DMS153 (cell line): Measurements from ENCODE around the gene MTHFR.

Source experiments
- DNase-seq: peaks from one replicate; lab custom pipeline; 2025; lab: John Stamatoyannopoulos, UW

MTHFR gene

GRCh38 chr1:11797525-11798216 lies 8.1 kb downstream of the MTHFR start:
- no peak for DNase-seq

DNA sequence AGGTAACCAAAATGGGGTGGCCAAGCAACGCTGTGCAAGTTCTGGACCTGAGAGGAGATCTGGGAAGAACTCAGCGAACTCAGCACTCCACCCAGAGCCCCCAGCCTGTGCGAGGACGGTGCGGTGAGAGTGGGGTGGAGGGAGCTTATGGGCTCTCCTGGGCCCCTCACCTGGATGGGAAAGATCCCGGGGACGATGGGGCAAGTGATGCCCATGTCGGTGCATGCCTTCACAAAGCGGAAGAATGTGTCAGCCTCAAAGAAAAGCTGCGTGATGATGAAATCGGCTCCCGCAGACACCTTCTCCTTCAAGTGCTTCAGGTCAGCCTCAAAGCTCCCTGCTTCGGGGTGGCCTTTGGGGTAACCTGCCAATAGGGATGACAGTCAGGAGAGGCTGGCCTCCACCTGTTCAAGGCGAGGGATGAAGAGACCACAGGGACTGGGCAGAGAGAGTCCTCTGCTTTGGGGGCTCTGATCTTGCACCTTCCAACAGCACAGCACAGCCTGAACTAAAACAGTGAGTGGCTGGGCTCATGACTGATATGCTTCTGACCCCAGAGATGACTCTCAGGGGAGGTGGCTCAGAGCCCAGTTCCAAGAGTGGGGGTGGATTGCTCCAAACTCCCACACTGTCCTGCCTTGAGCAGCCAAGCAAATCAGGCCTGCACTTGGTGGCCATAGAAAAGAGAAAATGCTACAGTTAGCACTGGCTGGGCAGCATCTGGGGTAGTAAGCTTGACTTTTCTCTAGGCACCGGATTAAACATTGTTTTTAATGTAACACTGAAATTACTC lies 9.5 kb downstream of the MTHFR start:
- DNase-seq: no peak

DNA sequence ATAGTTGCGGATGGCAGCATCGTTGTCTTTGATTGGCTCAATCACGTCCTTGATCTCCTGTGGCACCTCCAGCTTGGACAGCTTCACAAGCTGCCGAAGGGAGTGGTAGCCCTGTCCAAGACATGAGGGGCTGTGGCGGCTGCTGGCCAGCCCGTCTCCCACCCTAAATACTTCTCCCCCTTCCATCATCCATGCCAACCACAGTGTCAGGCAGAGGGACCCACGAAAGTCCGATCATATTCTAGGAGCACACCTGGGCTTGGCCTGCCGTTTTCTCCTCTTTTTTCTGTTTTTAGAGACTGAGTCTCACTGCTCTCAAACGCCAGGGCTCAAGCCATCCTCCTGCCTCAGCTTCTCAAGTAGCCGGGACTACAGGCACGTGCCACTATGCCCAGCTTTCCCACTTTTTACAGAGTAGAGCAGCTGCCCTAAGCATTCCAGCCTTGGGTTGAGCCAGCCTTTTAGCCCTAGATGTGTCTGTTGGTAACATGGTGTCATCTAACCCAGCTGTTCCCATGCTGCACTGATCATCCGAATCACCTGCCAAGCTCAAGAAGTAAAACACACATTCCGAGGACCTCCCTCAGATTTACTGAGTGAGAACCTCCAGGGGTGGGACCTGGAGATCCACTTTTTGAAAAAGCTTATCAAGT lies 10.4 kb downstream of the MTHFR start:
- DNase-seq: no peak

GRCh38 chr1:11794446-11795237 lies 11.1 kb downstream of the MTHFR start:
- no peak for DNase-seq

DNA sequence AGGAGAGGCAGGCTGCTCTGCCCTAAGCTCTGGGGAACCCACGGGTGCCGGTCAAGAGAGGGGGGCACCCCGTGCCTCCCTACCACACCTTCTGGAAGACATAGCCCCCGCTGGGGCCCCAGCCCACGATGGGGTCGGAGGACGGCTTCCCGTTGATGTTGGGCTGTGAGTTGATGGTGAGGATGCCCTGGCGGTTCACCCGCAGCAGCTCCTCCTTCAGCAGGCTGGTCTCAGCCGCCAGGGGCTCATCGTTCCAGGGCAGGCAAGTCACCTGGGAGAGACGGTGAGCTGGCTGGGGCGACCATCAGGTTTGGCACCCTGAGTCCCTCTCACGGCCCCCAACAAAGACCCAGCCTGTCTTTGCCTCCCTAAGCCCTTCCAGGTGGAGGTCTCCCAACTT lies 11.9 kb downstream of the MTHFR start:
- no peak for DNase-seq

GRCh38 chr1:11792106-11792505 lies 13.7 kb downstream of the MTHFR start:
- no peak for DNase-seq

- no peak for DNase-seq
Observed at GRCh38 chr1:11790880-11791715, 14.7 kb downstream of the MTHFR start.

DNA sequence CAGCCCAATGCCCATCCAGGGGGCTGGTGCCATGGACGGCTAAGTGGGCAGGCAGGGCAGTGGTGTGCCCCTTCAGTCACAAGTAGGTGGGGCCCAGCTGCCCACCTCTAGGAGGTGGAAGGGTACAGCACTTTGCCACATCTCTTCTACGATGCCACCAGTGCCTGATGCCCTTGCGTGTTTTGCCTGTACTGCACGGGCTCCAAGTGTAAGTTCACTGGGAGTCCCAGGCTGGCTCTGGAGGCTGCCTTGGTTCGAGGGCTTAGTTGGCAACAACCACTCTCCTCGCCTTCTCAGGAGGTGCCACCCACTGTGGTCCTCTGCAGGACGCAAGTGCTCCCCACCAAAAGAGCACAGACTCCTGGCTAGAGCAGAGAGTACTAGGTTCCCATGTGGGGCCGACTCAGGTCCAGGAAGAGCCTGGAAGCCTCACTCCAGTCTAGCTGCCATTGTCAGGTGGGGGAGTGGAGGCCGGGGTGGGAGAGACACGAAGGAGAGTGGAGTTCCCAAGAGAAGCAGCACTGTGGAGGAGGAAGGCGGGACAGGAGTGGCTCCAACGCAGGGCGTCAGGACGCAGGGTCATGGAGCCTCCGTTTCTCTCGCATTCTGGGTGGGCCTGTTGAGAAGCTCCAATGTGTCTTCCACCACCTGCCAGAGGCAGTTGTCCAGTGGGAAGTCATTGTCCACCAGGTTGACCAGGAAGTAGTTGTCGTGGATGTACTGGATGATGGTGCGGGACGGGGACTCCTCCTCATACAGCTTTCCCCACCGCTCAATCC lies 15.5 kb downstream of the MTHFR start:
- no peak for DNase-seq

DNA sequence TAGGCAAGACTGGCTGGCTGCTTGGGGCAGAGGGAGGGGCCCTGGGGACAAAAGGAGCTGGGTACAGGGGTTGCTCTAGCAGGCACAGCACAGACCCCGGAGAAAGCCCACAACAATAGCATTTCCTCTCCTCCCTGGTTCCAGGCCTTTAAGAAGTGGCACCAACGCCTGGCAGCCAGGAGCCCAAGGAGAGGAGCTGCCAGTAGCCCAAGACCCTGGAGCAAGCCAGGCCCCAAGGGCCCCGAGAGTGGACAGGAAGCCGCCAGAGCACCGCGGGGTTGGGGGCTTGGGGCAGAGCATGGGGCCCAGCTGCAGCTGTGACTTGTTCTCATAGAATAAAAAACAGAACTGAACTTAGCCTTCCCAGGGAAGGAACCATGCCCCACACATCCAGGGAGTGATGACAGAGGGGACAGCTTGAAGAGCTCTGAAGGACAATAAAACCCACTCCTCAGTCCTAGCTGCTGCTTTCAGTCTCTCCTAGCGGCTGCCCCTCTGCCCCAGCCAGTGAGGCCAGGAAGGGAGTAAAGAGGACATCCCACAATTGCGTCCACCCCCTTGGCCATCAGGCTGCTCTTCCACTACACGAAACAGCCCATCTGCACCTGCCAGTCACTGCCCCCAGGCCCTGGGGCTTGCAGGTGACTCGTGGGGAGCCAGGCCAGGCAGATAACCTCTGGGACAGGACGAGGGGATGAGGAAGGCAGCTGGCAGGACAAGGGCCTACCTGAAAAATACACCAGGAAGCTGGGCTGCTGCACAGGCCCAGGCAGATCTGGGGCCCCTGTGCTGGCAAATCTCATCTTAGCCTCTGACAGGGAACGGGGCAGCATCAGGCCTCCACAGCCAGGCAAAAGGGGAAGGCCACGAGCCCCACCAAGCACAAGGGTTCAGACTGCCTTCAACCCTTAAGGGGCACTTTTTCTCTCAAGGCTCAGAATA lies 16.4 kb downstream of the MTHFR start:
- DNase-seq: no peak

DNA sequence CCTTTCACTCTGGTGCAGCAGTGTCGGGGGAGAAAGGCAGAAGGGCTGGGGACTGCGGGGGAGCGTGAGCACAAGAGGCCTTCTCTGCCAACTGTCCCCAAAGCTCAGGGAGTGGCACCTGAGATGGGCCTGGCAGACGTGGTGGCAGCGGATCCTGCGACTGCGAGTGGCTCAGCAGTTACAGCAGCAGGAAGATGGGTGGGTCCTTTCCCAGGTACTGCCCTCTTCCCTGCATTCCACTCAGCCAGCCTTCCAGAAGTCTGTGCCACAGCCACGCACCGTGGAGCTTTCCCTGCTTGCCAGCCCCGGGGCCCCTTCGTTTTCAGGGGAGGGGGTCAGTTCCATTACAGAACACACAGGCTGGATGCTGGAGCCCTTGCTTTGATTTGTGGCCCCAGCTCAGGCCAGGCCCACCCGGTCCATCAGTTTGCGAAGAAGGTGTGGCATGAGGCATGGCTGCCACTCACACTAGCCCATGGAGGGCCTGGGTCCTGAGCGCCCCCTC lies 17.2 kb downstream of the MTHFR start:
- no peak for DNase-seq

DNA sequence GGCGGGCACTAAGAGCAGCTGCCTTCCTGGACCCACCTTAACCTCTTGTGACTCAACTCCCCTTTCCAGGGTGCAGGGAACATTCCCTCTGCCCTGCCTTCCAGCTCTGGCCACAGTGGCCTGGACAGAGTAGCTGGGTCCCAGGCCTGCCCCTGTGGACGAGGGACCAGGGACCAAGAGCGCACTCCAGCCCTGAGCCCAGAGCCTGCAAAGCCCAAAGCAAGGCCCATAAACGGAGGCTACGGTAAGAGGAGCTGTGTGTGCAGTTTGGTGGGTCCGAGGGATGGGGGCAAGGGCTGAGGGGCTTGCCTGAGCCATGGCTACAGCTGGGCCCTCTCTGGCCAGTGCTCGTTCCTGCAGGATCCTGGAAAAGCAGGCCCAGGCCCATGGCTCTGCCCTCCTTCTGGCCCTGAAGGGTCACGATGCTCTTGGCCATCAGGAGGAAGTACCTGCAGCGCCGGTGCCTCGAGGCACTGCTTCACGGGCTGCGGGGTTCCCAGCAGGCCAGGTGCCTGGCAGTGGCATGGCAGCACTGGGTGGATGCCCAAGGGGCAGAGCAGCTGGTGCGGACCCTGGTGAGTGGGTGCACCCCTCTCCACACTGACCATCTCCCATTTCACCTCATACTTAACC lies 17.8 kb downstream of the MTHFR start:
- no peak for DNase-seq

GRCh38 chr1:11787251-11787803 lies 18.4 kb downstream of the MTHFR start:
- no peak for DNase-seq

- no peak for DNase-seq
Observed at GRCh38 chr1:11786168-11786567, 19.6 kb downstream of the MTHFR start.

GRCh38 chr1:11784993-11785769 lies 20.6 kb downstream of the MTHFR start:
- no peak for DNase-seq

DNA sequence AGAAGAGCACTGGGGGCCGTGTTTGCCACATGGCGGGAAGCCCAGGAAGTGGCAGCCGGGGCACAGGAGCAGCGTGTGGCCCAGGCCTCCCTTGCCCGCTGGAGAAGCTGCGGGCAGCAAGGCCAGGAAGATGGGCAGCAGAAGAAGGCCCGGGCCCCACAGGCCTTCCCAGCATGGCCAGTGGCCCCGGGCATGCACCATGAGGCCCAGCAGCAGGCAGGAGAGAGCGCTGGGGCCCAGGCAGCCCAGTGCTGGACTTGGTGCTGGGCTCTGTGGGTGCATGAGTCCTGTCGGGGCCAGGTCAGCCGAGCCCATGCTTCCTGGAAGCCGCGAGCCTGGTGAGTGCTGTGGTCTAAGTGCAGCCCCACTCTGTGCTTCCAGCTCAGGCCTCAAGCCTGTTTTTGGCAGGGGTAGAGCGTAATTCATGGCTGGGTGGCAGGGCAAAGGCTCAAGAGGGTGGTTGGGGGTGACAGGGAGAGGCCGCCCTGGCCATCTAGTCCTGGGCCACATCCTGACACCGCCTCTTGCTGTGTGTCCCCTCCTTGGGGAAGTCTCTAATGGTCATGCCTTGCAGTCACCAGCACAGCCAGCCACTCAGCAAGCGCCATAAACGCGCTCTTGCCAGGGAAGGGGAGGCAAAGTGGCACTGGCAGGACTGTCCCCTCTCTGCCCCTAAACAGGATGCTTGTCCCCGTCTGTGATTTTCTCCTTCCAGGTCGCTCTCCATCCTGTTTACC lies 21.3 kb downstream of the MTHFR start:
- DNase-seq: no peak

DNA sequence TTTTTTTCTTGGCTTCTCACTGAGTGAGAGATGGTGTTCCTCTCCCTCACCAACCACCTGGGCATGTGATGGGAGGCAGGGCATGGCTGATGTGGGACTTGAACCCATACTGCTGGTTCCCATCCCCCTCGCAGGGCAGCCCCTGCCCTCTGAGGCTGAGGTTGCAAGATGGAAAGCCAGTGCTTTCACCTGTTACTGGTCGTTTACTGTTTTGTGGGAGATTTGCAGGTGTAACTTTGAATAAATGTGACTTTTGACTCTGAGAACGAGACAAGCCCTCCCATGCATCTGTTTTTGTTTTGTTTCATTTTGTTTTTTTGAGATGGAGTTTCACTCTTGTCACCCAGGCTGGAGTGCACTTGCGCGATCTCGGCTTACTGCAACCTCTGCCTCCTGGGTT lies 22.2 kb downstream of the MTHFR start:
- DNase-seq: no peak

DNA sequence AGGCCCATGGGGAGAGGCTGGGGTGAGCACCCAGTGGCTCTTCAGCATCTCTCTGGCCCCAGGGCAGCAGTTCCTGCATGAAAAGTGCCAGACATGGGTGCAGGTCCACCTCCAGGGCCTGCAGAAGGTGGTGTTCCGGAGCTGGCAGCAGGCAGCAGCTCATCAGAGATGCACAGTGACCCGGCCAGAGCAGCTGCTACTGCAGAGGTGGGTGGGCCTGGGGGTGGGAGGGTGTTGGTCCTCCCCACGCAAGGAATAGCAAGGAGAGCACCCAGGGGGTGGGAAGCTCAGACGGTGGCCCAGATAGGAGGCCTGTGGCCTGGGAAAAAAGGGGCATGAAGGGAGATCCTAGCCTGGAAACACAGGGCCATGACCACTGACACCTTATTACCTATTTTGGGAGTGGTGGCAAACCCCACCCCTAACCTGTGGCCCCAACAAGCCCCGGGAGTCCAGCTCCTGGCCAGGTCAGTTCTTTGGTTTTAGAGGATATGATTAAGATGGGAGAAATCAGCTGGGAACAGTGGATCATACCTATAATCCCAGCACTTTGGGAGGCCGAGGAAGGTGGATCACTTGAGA lies 23.5 kb downstream of the MTHFR start:
- DNase-seq: no peak
